Uterus (tissue), 4 donors: ENCODE data around the gene PDZD8. TPM values are rescaled to one million over a fixed set of nuclear protein-coding genes. Genes with fewer than 3 reads are reported as not detected.

Source experiments
- DNase-seq, 2 donors: peaks; one replicate each; pipeline ENCODE4 v3.0.0-alpha.2; 2019 to 2020
- H3K27ac ChIP-seq, 2 donors: fragments of 200-600 bp; sonication (generic); 1 replicate in 1 of 2; 2 replicates in 1 of 2; pipeline ENCODE4 v1.5.1; 2016 to 2018
- H3K27me3 ChIP-seq, 2 donors: fragments of 200-600 bp; sonication (generic); one replicate each; pipeline ENCODE4 v1.5.1; 2018 to 2019; ENCODE audit warnings: control low read depth in 1 of 2
- H3K36me3 ChIP-seq, 2 donors: fragments of 200-600 bp; sonication (generic); one replicate each; pipeline ENCODE4 v1.5.1; 2019; ENCODE audit warnings: control low read depth in 1 of 2
- H3K4me1 ChIP-seq, 2 donors: fragments of 200-600 bp; sonication (generic); one replicate each; pipeline ENCODE4 v1.5.1; 2018 to 2019; ENCODE audit warnings: control low read depth in 1 of 2
- H3K4me3 ChIP-seq, 2 donors: fragments of 200-600 bp; sonication (generic); 1 replicate in 1 of 2; 2 replicates in 1 of 2; pipeline ENCODE4 v1.5.1; 2018 to 2019; ENCODE audit warnings: mild to moderate bottlenecking in 1 of 2
- H3K9me3 ChIP-seq, 2 donors: fragments of 200-600 bp; sonication (generic); one replicate each; pipeline ENCODE4 v1.5.1; 2019; ENCODE audit warnings: control low read depth in 1 of 2
- CTCF ChIP-seq, 4 experiments: fragments of 200-600 bp in 2 of 4; fragments of 450-650 bp in 2 of 4; sonication (generic) in 2 of 4; IDR thresholded peaks; one replicate each; pipeline ENCODE4 v1.5.1; 2016 to 2019; ENCODE audit warnings: antibody characterized with exemption in 4 of 4, mild to moderate bottlenecking in 2 of 4, moderate library complexity in 1 of 4
- POLR2A ChIP-seq, 2 donors: fragments of 450-650 bp; IDR thresholded peaks; one replicate each; pipeline ENCODE4 v1.6.1; 2016; ENCODE audit warnings: antibody characterized with exemption in 2 of 2, mild to moderate bottlenecking in 1 of 2, moderate library complexity in 1 of 2
- intact Hi-C: fragments of 100-400 bp; cut with DNase I; formaldehyde crosslinking; loops from one replicate; pipeline ENCODE4 v1.15.1; 2023; ENCODE audit warnings: low total_unique reads
- total RNA-seq, 4 donors: library from RNA; depleted of rRNA in 3 of 4; stranded (reverse); fragments of >200 nt in 3 of 4; gene quantifications; one replicate each; pipeline versions ENCODE4 v1.1.0 to v1.2.4, GENCODE V29; 2014 to 2023
- donor health status: DM: yes; HTN: yes; CAD: no.

Gene PDZD8
- total RNA-seq, 4 donors from 2014 or later, result 13.8 to 44.1 (median 35.6) TPM

DNA sequence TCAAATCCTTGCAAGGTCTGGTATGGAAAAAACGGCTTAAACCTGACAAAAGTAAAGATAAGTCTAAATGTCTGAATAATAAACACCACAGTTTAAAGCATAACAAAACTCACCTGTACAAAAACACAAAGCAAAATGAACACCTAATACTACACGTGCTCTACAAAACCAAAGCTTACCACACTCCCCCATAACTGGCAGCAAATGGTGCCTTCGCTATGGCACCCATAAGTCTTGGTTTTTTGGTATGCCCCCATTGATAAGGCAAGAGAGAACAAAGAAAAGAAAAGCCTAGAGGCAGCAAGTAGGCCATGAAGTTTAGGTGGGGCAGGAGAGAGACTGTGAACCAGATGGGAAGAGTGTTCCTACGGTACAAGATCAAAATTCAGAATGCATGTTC, 34.2 kb downstream of the PDZD8 start:
- no peak overlapping the region for H3K27ac ChIP-seq
- H3K4me1 ChIP-seq, result no peaks in the 10 kb centered on the region
- H3K9me3 ChIP-seq, result no peaks in the 10 kb centered on the region
- no peak for DNase-seq
- H3K27me3 ChIP-seq, result no peaks in the 10 kb centered on the region
- intact Hi-C loops, result no loop called here
- TF ChIP-seq CTCF (IDR thresholded peaks at IDR 0.05) (no peak), POLR2A (IDR thresholded peaks at IDR 0.05) (no peak)
- no peak overlapping the region for H3K4me3 ChIP-seq
- no peaks in the 10 kb centered on the region for H3K36me3 ChIP-seq

DNA sequence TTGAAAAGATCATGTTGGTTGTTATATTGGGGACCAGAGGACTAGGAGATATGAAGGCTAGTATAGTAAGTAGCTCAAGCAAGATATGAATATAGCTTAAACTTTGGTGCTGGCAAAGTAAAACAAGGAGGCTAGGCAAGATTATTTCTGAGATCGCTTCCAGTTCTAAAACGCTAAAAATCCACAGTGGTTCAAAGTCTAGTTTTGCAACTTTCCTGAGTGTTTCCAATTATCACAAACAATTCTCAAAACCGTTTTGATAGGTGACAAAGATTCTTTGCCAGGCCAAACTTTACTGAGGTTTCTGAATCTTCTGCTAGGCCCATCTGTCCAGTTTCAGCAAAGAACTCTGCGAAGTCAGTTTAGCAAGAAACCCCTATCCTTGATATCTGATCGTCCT, 35.3 kb downstream of the PDZD8 start:
- no peak for DNase-seq
- intact Hi-C loops, result no loop called here
- no peak overlapping the region for H3K4me3 ChIP-seq
- no peaks in the 10 kb centered on the region for H3K4me1 ChIP-seq
- H3K9me3 ChIP-seq, result no peaks in the 10 kb centered on the region
- no peak for TF ChIP-seq POLR2A (IDR thresholded peaks at IDR 0.05)
- no peak for TF ChIP-seq CTCF (IDR thresholded peaks at IDR 0.05)
- no peaks in the 10 kb centered on the region for H3K36me3 ChIP-seq
- H3K27me3 ChIP-seq, result no peaks in the 10 kb centered on the region
- H3K27ac ChIP-seq, result no peak overlapping the region

DNA sequence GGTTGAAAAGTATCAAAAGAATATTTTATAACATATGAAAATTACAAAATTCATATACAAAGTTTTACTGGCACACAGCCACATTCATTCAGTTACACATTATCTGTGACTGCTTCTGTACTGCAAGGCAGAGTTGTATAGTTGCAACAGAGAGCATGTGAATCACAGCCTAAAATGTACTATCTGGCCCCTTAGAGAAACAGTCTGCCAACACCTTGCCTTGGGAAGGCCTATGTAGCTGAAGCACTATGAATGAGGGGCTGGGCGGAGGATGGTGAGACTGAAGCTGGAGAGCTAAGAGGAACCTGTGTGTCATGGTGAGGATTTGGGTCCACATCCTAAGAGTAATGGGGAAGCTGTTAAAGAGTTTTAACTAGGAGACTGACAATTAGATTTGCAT, 35.7 kb downstream of the PDZD8 start:
- no peaks in the 10 kb centered on the region for H3K4me1 ChIP-seq
- intact Hi-C loops, result no loop called here
- H3K9me3 ChIP-seq, result no peaks in the 10 kb centered on the region
- no peaks in the 10 kb centered on the region for H3K36me3 ChIP-seq
- H3K4me3 ChIP-seq, result no peak overlapping the region
- no peak for TF ChIP-seq CTCF (IDR thresholded peaks at IDR 0.05)
- no peak for TF ChIP-seq POLR2A (IDR thresholded peaks at IDR 0.05)
- DNase-seq, result no peak
- H3K27ac ChIP-seq, result no peak overlapping the region
- no peaks in the 10 kb centered on the region for H3K27me3 ChIP-seq

- no peak overlapping the region for H3K27ac ChIP-seq
- intact Hi-C loops, result no loop called here
These were observed 40.3 kb downstream of the PDZD8 start for GRCh38 chr10:117334926-117335325.

DNA sequence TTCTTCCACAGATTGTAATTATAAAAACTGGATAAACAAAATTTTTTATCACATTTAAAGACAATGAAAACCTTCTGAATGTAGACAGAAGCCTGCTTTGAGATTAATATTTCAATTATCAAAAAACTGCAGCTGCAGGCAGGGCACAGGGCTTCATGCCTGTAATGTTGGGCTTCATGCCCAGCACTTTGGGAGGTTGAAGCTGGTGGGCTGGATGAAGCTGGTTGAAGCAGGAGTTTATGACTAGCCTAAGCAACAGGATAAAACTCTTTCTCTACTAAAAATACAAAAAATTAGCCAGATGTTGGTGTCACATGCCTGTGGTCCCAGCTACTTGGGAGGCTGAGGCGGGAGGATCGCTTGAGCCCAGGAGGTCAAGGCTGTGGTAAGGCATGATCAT, 41.2 kb downstream of the PDZD8 start:
- DNase-seq, result no peak
- Histone ChIP-seq H3K27ac (no peak overlapping the region), H3K4me3 (no peak overlapping the region), H3K4me1 (no peaks in the 10 kb centered on the region), H3K36me3 (no peaks in the 10 kb centered on the region), H3K27me3 (no peaks in the 10 kb centered on the region), H3K9me3 (no peaks in the 10 kb centered on the region)
- TF ChIP-seq POLR2A (IDR thresholded peaks at IDR 0.05) (no peak), CTCF (IDR thresholded peaks at IDR 0.05) (no peak)
- intact Hi-C loops, result no loop called here

More at GRCh38 chr10:117334926-117335325, 40.3 kb downstream of the PDZD8 start:
- no peak for DNase-seq
- Histone ChIP-seq H3K9me3 (no peaks in the 10 kb centered on the region), H3K27me3 (no peaks in the 10 kb centered on the region), H3K36me3 (no peaks in the 10 kb centered on the region), H3K4me3 (no peak overlapping the region), H3K4me1 (no peaks in the 10 kb centered on the region)
- TF ChIP-seq CTCF (IDR thresholded peaks at IDR 0.05) (no peak), POLR2A (IDR thresholded peaks at IDR 0.05) (no peak)
